Endothelial cell of umbilical vein (primary cell): ENCODE measurements around the gene CTBP2.

Experiments used
- EZH2 ChIP-seq: IDR thresholded peaks from 2 replicates; pipeline ENCODE4 v1.6.1; 2012; ENCODE audit warnings: borderline replicate concordance, low read depth, mild to moderate bottlenecking, moderate library complexity, low read length, inconsistent platforms; ENCODE audit not compliant: severe bottlenecking
- GATA2 ChIP-seq: IDR thresholded peaks from 2 replicates; pipeline ENCODE4 v1.7.0; 2011; ENCODE audit warnings: low read depth, mild to moderate bottlenecking, moderate library complexity, mixed read lengths, low read length; ENCODE audit not compliant: insufficient read length, insufficient read depth
- JUN ChIP-seq: IDR thresholded peaks from 2 replicates; pipeline ENCODE4 v1.6.1; 2011; ENCODE audit warnings: borderline replicate concordance, low read depth; ENCODE audit not compliant: insufficient read length, insufficient read depth
- POLR2A ChIP-seq: IDR thresholded peaks from 2 replicates; pipeline ENCODE4 v1.6.1; 2012; ENCODE audit warnings: low read depth, mild to moderate bottlenecking, control low read depth, low read length
- POLR2AphosphoS5 ChIP-seq: IDR thresholded peaks from 2 replicates; pipeline ENCODE4 v1.6.1; 2012; ENCODE audit warnings: low read depth, mild to moderate bottlenecking, control low read depth, low read length, moderate library complexity; ENCODE audit not compliant: insufficient read depth
- TF ChIP-seq, protein P1 (sequence below), 2 donors: IDR thresholded peaks; 1 replicate in 1 of 2; 2 replicates in 1 of 2; pipeline ENCODE4 v1.5.1; 2011; ENCODE audit warnings: low read length in 2 of 2, mild to moderate bottlenecking in 2 of 2, moderate library complexity in 2 of 2, control low read depth in 1 of 2, inconsistent platforms in 1 of 2, low read depth in 1 of 2; ENCODE audit not compliant: insufficient read depth in 1 of 2; ENCODE audit errors: extremely low read depth in 1 of 2

DNA sequence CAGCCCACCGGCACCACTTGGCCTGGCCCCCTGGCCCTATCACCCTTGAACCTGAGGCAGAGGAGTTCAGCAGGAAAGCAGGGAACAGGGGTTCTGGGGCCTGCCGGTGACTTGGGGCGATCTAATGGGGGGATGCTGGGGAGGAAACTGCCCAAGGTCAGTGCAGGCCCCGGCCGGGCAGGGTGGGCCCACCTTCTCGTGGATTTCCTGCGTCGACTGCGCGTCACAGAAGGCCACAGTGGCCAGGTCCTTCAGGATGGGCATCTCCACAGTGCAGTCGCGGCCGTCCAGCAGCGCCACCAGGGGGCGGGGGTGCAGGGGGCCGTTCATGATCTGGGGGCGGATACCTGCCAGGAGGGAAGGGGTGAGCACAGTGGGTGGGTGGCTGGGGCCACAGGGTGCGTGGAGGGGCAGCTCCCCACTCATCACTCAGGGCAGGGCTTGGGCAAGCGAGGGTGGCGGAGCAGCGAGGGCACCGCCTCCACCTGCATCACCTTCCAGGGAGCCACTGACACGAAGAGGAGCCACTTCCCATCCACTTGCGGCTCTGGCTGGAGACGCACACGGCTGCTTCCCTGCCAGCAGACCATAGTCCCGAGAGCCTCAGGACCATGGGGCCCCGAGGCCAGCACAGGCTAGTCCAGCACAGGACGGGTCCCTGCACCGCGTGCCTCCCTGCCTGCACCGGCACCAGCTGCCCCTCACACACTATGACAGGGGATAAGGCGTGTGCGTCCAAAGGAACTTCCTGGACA is 157.0 kb downstream of the CTBP2 start:
- TF ChIP-seq POLR2A (no peak), GATA2 (no peak), JUN (no peak), EZH2 (no peak), POLR2AphosphoS5 (no peak)
- TF ChIP-seq, protein P1, sequence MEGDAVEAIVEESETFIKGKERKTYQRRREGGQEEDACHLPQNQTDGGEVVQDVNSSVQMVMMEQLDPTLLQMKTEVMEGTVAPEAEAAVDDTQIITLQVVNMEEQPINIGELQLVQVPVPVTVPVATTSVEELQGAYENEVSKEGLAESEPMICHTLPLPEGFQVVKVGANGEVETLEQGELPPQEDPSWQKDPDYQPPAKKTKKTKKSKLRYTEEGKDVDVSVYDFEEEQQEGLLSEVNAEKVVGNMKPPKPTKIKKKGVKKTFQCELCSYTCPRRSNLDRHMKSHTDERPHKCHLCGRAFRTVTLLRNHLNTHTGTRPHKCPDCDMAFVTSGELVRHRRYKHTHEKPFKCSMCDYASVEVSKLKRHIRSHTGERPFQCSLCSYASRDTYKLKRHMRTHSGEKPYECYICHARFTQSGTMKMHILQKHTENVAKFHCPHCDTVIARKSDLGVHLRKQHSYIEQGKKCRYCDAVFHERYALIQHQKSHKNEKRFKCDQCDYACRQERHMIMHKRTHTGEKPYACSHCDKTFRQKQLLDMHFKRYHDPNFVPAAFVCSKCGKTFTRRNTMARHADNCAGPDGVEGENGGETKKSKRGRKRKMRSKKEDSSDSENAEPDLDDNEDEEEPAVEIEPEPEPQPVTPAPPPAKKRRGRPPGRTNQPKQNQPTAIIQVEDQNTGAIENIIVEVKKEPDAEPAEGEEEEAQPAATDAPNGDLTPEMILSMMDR (IDR thresholded peaks at IDR 0.05; ENCODE audit: extremely low read depth in 1 of 2, insufficient read depth in 1 of 2, low read depth in 1 of 2, low read length in 2 of 2), result no peak
